GM04503 (cell line): Measurements from ENCODE around the gene PRMT3.
"Not testable (repeated sequence)": the region's sequence is repeated elsewhere in the genome, so short reads cannot be mapped to it uniquely, and the experiment has no call there.

Source experiments
- DNase-seq: peaks from one replicate; pipeline ENCODE4 v3.0.0-alpha.2; 2012; ENCODE audit warnings: low read depth

Gene PRMT3

GRCh38 chr11:20457934-20458680 lies 70.6 kb downstream of the PRMT3 start:
- no peak for DNase-seq

GRCh38 chr11:20458905-20459632 lies 71.6 kb downstream of the PRMT3 start:
- DNase-seq: no peak

GRCh38 chr11:20459865-20460264 lies 72.3 kb downstream of the PRMT3 start:
- no peak for DNase-seq

GRCh38 chr11:20464518-20464917 lies 77.0 kb downstream of the PRMT3 start:
- no peak for DNase-seq

- DNase-seq: no peak
Observed at GRCh38 chr11:20467487-20468185, 80.1 kb downstream of the PRMT3 start.

- DNase-seq: no peak
Observed at GRCh38 chr11:20470348-20470747, 82.8 kb downstream of the PRMT3 start.

- DNase-seq: not testable (repeated sequence)
Observed at GRCh38 chr11:20471929-20472328, 84.4 kb downstream of the PRMT3 start.

GRCh38 chr11:20474176-20474881 lies 86.8 kb downstream of the PRMT3 start:
- DNase-seq: no peak

GRCh38 chr11:20474882-20475517 lies 87.5 kb downstream of the PRMT3 start:
- DNase-seq: no peak

GRCh38 chr11:20477418-20478090 lies 90.0 kb downstream of the PRMT3 start:
- DNase-seq: no peak

- DNase-seq: no peak
Observed at GRCh38 chr11:20479513-20479912, 92.0 kb downstream of the PRMT3 start.

GRCh38 chr11:20483931-20484330 lies 96.4 kb downstream of the PRMT3 start:
- no peak for DNase-seq

- DNase-seq: not testable (repeated sequence)
Observed at GRCh38 chr11:20484416-20484815, 96.9 kb downstream of the PRMT3 start.

- DNase-seq: no peak
Observed at GRCh38 chr11:20488352-20488751, 100.8 kb downstream of the PRMT3 start.

- DNase-seq: no peak
Observed at GRCh38 chr11:20489948-20490347, 102.4 kb downstream of the PRMT3 start.

GRCh38 chr11:20493340-20493739 lies 105.8 kb downstream of the PRMT3 start:
- DNase-seq: no peak

GRCh38 chr11:20497124-20497792 lies 109.7 kb downstream of the PRMT3 start:
- no peak for DNase-seq

- no peak for DNase-seq
Observed at GRCh38 chr11:20501252-20501651, 113.7 kb downstream of the PRMT3 start.

GRCh38 chr11:20501971-20502370 lies 114.5 kb downstream of the PRMT3 start:
- DNase-seq: no peak

- no peak for DNase-seq
Observed at GRCh38 chr11:20511982-20512381, 124.5 kb downstream of the PRMT3 start.

GRCh38 chr11:20512869-20513268 lies 125.4 kb downstream of the PRMT3 start:
- no peak for DNase-seq
